ENCODE results near the gene STARD7.

STARD7 gene

GRCh38 chr2:96186562-96186961, 22.1 kb downstream of the STARD7 start:
- peaks cover 3% of the 10 kb centered on the region for H3K79me2 ChIP-seq
- H3K36me3 ChIP-seq (ENCODE audit: control insufficient read depth, insufficient read depth, low read length), result no peaks in the 10 kb centered on the region
- H3K27ac ChIP-seq, result no peak overlapping the region
- H3K9ac ChIP-seq, result no peak overlapping the region
- H2AFZ ChIP-seq, result no peak overlapping the region
- no peak overlapping the region for H3K4me3 ChIP-seq (ENCODE audit: low read depth, low read length)
- H3K27me3 ChIP-seq (ENCODE audit: control insufficient read depth, insufficient read depth, low read length), result no peaks in the 10 kb centered on the region
- H3K4me2 ChIP-seq (ENCODE audit: low read length), result no peak overlapping the region
- TF ChIP-seq CTCF (IDR thresholded peaks at IDR 0.05), result no peak
- peaks cover 11% of the 10 kb centered on the region for H3K4me1 ChIP-seq
- H3K9me3 ChIP-seq (ENCODE audit: control insufficient read depth, low read length), result no peaks in the 10 kb centered on the region

- TF ChIP-seq CTCF (IDR thresholded peaks at IDR 0.05), result no peak
- H3K79me2 ChIP-seq, result no peaks in the 10 kb centered on the region
- no peak overlapping the region for H2AFZ ChIP-seq
- peak overlapping the region; percentile 8 for H3K4me2 ChIP-seq (ENCODE audit: low read length)
- H3K4me1 ChIP-seq, result peaks cover 11% of the 10 kb centered on the region
- no peaks in the 10 kb centered on the region for H3K9me3 ChIP-seq (ENCODE audit: control insufficient read depth, low read length)
- no peak overlapping the region for H3K4me3 ChIP-seq (ENCODE audit: low read depth, low read length)
- H3K9ac ChIP-seq, result no peak overlapping the region
- no peaks in the 10 kb centered on the region for H3K27me3 ChIP-seq (ENCODE audit: control insufficient read depth, insufficient read depth, low read length)
- no peak overlapping the region for H3K27ac ChIP-seq
- H3K36me3 ChIP-seq (ENCODE audit: control insufficient read depth, insufficient read depth, low read length), result no peaks in the 10 kb centered on the region
Measured at GRCh38 chr2:96185516-96185915, 23.1 kb downstream of the STARD7 start.

GRCh38 chr2:96184989-96185388, 23.6 kb downstream of the STARD7 start:
- peak overlapping the region; percentile 8 for H3K4me2 ChIP-seq (ENCODE audit: low read length)
- no peak for TF ChIP-seq CTCF (IDR thresholded peaks at IDR 0.05)
- peaks cover 11% of the 10 kb centered on the region for H3K4me1 ChIP-seq
- H3K9me3 ChIP-seq (ENCODE audit: control insufficient read depth, low read length), result no peaks in the 10 kb centered on the region
- no peak overlapping the region for H3K27ac ChIP-seq
- H3K27me3 ChIP-seq (ENCODE audit: control insufficient read depth, insufficient read depth, low read length), result no peaks in the 10 kb centered on the region
- no peaks in the 10 kb centered on the region for H3K79me2 ChIP-seq
- H2AFZ ChIP-seq, result no peak overlapping the region
- H3K36me3 ChIP-seq (ENCODE audit: control insufficient read depth, insufficient read depth, low read length), result no peaks in the 10 kb centered on the region
- no peak overlapping the region for H3K4me3 ChIP-seq (ENCODE audit: low read depth, low read length)
- no peak overlapping the region for H3K9ac ChIP-seq

DNA sequence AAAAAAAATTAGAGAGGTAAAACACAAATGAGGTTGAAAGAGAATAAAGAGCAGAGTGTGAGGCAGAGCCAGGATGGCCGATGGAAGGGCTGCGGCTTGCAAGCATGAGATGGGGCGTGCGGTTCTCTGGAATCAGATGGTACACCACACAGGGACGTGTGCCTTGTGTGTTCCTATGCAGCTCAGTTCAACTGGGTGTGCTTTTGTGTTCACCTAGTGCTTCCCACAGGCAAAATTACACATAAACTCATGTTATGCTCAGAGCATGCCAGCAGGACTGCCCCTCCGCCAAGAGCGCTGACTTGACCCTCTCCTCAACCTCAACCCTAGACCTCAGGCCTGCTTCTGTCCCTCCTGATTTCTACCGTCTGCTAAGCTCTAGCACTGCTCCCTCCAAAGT, 24.4 kb downstream of the STARD7 start:
- Histone ChIP-seq H3K36me3 (ENCODE audit: control insufficient read depth, insufficient read depth, low read length) (no peaks in the 10 kb centered on the region), H3K4me2 (ENCODE audit: low read length) (no peak overlapping the region), H2AFZ (no peak overlapping the region), H3K4me1 (peaks cover 11% of the 10 kb centered on the region), H3K4me3 (ENCODE audit: low read depth, low read length) (no peak overlapping the region), H3K9me3 (ENCODE audit: control insufficient read depth, low read length) (no peaks in the 10 kb centered on the region), H3K27ac (no peak overlapping the region), H3K27me3 (ENCODE audit: control insufficient read depth, insufficient read depth, low read length) (no peaks in the 10 kb centered on the region), H3K79me2 (no peaks in the 10 kb centered on the region), H3K9ac (no peak overlapping the region)
- no peak for TF ChIP-seq CTCF (IDR thresholded peaks at IDR 0.05)

GRCh38 chr2:96181529-96181928, 27.1 kb downstream of the STARD7 start:
- no peak overlapping the region for H3K9ac ChIP-seq
- no peaks in the 10 kb centered on the region for H3K36me3 ChIP-seq (ENCODE audit: control insufficient read depth, insufficient read depth, low read length)
- no peak overlapping the region for H3K4me2 ChIP-seq (ENCODE audit: low read length)
- no peak overlapping the region for H2AFZ ChIP-seq
- no peaks in the 10 kb centered on the region for H3K9me3 ChIP-seq (ENCODE audit: control insufficient read depth, low read length)
- no peak for TF ChIP-seq CTCF (IDR thresholded peaks at IDR 0.05)
- no peak overlapping the region for H3K4me3 ChIP-seq (ENCODE audit: low read depth, low read length)
- H3K27ac ChIP-seq, result no peak overlapping the region
- H3K4me1 ChIP-seq, result peaks cover 3% of the 10 kb centered on the region
- H3K79me2 ChIP-seq, result no peaks in the 10 kb centered on the region
- H3K27me3 ChIP-seq (ENCODE audit: control insufficient read depth, insufficient read depth, low read length), result no peaks in the 10 kb centered on the region

All from parathyroid adenoma (tissue), 2 donors.